GM19468 (cell line): ENCODE data around the gene RPUSD3.

Experiments used
- ATAC-seq: cut with Tn5 transposase; IDR thresholded peaks from one replicate; pipeline ENCODE4 v1.9.1; 2021; ENCODE audit warnings: mild to moderate bottlenecking, moderate library complexity, moderate number of reproducible peaks; ENCODE audit not compliant: unreplicated experiment; ENCODE audit errors: extremely low read depth

Gene RPUSD3

GRCh38 chr3:9808345-9809037 is 35.3 kb downstream of the RPUSD3 start:
- ATAC-seq, result peak; percentile 27

- no peak for ATAC-seq
These were observed 35.8 kb downstream of the RPUSD3 start for GRCh38 chr3:9807981-9808344.

- no peak for ATAC-seq
These were observed 36.9 kb downstream of the RPUSD3 start for GRCh38 chr3:9806688-9807589.

GRCh38 chr3:9806137-9806536 is 37.7 kb downstream of the RPUSD3 start:
- no peak for ATAC-seq

- ATAC-seq, result no peak
These were observed 38.8 kb downstream of the RPUSD3 start for GRCh38 chr3:9804996-9805395.

GRCh38 chr3:9803494-9803893 is 40.3 kb downstream of the RPUSD3 start:
- ATAC-seq, result no peak

- no peak for ATAC-seq
These were observed 43.3 kb downstream of the RPUSD3 start for GRCh38 chr3:9800529-9800928.

GRCh38 chr3:9797196-9797945 is 46.4 kb downstream of the RPUSD3 start:
- no peak for ATAC-seq

- ATAC-seq, result no peak
These were observed 48.6 kb downstream of the RPUSD3 start for GRCh38 chr3:9795207-9795606.

- no peak for ATAC-seq
These were observed 49.4 kb downstream of the RPUSD3 start for GRCh38 chr3:9794400-9794799.

- ATAC-seq, result no peak
These were observed 50.5 kb downstream of the RPUSD3 start for GRCh38 chr3:9793161-9793781.

GRCh38 chr3:9792405-9793160 is 51.2 kb downstream of the RPUSD3 start, which contains the start of the genes ARPC4 and TADA3:
TSS of gene ARPC4 (plus strand) at chr3:9793082. CDS start at chr3:9793122, 40 bp downstream.
TSS of gene TADA3 (minus strand) at chr3:9792473. CDS start at chr3:9791466, 1,007 bp downstream.
- ATAC-seq, result peak; percentile 62

- no peak for ATAC-seq
These were observed 51.9 kb downstream of the RPUSD3 start for GRCh38 chr3:9791790-9792404.

GRCh38 chr3:9791127-9791526 is 52.7 kb downstream of the RPUSD3 start:
- no peak for ATAC-seq
